Measurements from ENCODE around the gene ADD3. TPM values are rescaled to one million over a fixed set of nuclear protein-coding genes. Genes with fewer than 3 reads are reported as not detected.

ADD3 gene
- total and polyA plus RNA-seq, 2 of the 13 experiments (the other 11 are each of a cell fraction or from before 2014, with no cell fraction given): 44.7 to 57.5 TPM

DNA sequence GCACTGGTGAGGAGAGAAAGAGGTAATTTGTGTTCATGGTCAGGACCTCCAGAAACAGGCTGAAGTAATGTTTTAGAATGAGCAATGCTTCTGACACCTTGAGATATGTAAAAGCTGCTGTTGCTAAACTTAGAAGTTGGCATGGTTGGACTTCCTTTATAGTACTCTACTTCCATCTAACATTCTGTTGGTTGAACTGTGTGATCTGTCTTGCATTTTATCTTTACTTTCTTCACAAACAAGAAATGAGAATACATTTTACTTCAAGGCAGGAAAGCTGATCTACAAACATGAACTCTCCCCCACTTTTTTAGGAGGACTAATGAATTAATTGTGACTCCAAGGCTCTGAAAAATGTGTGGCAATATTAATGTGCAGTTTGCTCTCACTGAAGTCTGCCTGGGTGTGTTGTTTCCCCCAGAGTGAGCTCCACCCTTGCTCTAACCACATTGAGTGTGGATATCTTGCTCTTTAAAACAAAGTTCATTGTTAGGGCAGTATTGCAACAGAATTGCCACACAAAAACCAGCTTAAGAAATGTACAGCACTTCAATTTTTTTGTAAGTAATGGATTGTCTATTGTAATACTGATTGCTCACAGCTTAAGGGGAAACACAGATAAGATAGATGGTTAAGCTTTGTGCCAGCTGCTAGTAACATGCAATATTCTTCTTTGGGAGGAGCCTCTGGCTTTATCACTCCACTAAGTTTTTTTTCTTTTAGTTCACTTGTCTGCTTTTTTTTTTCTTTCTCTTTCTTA, 69.0 kb downstream of the ADD3 start (continued):
- TF ChIP-seq HOXA9 (CRISPR knock-in tag; IDR thresholded peaks at IDR 0.05; ENCODE audit: borderline replicate concordance): no peak
- peak; percentile 32 for TF ChIP-seq FOXA3 (CRISPR knock-in tag; IDR thresholded peaks at IDR 0.05)
- peak; percentile 94 for TF ChIP-seq CEBPG (CRISPR knock-in tag; IDR thresholded peaks at IDR 0.05)
- TF ChIP-seq, protein P1, sequence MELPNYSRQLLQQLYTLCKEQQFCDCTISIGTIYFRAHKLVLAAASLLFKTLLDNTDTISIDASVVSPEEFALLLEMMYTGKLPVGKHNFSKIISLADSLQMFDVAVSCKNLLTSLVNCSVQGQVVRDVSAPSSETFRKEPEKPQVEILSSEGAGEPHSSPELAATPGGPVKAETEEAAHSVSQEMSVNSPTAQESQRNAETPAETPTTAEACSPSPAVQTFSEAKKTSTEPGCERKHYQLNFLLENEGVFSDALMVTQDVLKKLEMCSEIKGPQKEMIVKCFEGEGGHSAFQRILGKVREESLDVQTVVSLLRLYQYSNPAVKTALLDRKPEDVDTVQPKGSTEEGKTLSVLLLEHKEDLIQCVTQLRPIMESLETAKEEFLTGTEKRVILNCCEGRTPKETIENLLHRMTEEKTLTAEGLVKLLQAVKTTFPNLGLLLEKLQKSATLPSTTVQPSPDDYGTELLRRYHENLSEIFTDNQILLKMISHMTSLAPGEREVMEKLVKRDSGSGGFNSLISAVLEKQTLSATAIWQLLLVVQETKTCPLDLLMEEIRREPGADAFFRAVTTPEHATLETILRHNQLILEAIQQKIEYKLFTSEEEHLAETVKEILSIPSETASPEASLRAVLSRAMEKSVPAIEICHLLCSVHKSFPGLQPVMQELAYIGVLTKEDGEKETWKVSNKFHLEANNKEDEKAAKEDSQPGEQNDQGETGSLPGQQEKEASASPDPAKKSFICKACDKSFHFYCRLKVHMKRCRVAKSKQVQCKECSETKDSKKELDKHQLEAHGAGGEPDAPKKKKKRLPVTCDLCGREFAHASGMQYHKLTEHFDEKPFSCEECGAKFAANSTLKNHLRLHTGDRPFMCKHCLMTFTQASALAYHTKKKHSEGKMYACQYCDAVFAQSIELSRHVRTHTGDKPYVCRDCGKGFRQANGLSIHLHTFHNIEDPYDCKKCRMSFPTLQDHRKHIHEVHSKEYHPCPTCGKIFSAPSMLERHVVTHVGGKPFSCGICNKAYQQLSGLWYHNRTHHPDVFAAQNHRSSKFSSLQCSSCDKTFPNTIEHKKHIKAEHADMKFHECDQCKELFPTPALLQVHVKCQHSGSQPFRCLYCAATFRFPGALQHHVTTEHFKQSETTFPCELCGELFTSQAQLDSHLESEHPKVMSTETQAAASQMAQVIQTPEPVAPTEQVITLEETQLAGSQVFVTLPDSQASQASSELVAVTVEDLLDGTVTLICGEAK (IDR thresholded peaks at IDR 0.05): no peak
- TF ChIP-seq, protein P1 (CRISPR knock-in tag; IDR thresholded peaks at IDR 0.05): no peak
- no peak for TF ChIP-seq ZBTB26 (CRISPR knock-in tag; IDR thresholded peaks at IDR 0.05; ENCODE audit: borderline replicate concordance)
- TF ChIP-seq KDM2A (CRISPR knock-in tag; IDR thresholded peaks at IDR 0.05; ENCODE audit: borderline replicate concordance, low read depth): no peak
- TF ChIP-seq ZNF235 (CRISPR knock-in tag; IDR thresholded peaks at IDR 0.05; ENCODE audit: borderline replicate concordance): no peak
- TF ChIP-seq JDP2 (CRISPR knock-in tag; IDR thresholded peaks at IDR 0.05; ENCODE audit: borderline replicate concordance): no peak
- TF ChIP-seq GATA4 (IDR thresholded peaks at IDR 0.05; ENCODE audit: borderline replicate concordance, low read depth): no peak
- no peak for TF ChIP-seq SRSF9 (IDR thresholded peaks at IDR 0.05; ENCODE audit: borderline replicate concordance, insufficient read depth, low read depth, low read length, poor library complexity, severe bottlenecking)
- TF ChIP-seq ZNF781 (CRISPR knock-in tag; IDR thresholded peaks at IDR 0.05; ENCODE audit: borderline replicate concordance, not compliant biosample characterization): no peak
- no peak for TF ChIP-seq NFE2 (CRISPR knock-in tag; IDR thresholded peaks at IDR 0.05)
- no peak for TF ChIP-seq ZNF839 (CRISPR knock-in tag; IDR thresholded peaks at IDR 0.05; ENCODE audit: borderline replicate concordance)
- TF ChIP-seq, protein P2, sequence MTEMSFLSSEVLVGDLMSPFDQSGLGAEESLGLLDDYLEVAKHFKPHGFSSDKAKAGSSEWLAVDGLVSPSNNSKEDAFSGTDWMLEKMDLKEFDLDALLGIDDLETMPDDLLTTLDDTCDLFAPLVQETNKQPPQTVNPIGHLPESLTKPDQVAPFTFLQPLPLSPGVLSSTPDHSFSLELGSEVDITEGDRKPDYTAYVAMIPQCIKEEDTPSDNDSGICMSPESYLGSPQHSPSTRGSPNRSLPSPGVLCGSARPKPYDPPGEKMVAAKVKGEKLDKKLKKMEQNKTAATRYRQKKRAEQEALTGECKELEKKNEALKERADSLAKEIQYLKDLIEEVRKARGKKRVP (CRISPR knock-in tag; IDR thresholded peaks at IDR 0.05): peak in 1 of 2 experiments; percentile 75; a peak in 2 of 4 replicates
- TF ChIP-seq SOX13 (IDR thresholded peaks at IDR 0.05): peak; percentile 94; the same call in 1 of the 2 replicates
- peak in 1 of 2 experiments; percentile 100; a peak in 2 of 4 replicates for TF ChIP-seq SOX13 (CRISPR knock-in tag; conservative IDR thresholded peaks at IDR 0.05 in 1 of 2, IDR thresholded peaks at IDR 0.05 in 1 of 2)
- TF ChIP-seq CREM (IDR thresholded peaks at IDR 0.05): peak; percentile 50; the same call in 1 of the 2 replicates
- no peak for TF ChIP-seq CREM (CRISPR knock-in tag; IDR thresholded peaks at IDR 0.05)

Measured in HepG2 (cell line).